HL-60/S4 treated with phorbol 12-myristate 13-acetate at 8.2 ng/mL for 4 days and 3 days (cell line): Measurements from ENCODE around the gene TMEM250.

Experiments
- in situ Hi-C: fragments of 300-500 bp; cut with MboI; formaldehyde crosslinking; loops from 2 replicates; pipeline ENCODE4 v1.15.0; 2022; ENCODE audit warnings: low sequenced_read_pairs

Gene TMEM250

DNA sequence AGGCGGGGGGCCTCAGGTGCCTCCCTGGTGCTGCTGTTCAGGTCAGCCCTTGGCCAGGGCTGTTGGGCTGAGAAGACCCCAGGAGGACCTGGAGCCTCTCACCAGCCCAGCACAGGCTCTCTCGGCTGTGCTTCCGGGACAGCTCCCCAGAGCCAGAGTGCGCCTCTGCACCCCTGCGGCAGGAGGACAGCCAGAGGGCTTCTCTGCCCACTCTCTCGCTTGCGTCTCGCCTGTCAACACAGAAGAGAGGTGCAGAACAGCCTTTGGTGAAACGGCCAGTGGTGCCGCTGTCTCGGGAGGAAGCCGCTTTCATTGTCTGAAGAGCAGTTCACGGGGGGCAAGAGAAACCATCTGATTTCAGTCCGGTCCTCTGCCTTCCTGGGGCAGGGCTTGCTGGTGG, 19.8 kb downstream of the TMEM250 start:
- in situ Hi-C loops = no loop called here

DNA sequence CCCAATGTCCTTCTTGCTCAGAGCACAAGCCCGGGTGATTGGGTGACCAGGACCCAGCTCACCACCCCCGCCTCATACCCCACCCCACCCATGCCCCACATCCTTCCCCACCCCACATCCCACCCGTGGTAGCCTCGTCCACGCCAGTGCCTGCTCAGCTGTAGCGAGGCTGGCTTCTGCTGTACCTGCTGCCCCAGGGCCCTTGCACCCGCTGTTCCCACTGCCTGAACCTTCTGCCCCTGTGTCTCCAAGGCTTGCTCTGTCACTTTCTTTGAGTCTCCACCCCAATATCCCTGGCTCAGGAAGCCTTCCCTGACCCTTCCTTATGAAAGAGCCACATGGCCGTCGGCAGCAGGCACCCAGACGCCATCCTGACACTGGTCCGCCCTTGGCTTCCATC, 20.5 kb downstream of the TMEM250 start:
- in situ Hi-C loops = no loop called here

- in situ Hi-C loops = no loop called here
Measured at GRCh38 chr9:136096505-136097001, 22.1 kb downstream of the TMEM250 start.

GRCh38 chr9:136095070-136096058, 23.3 kb downstream of the TMEM250 start, which contains the start of gene NACC2:
Gene NACC2 (minus strand): TSS chr9:136095289. CDS start chr9:136050521, 44,768 bp downstream.
- in situ Hi-C loops = no loop called here

- in situ Hi-C loops = no loop called here
Measured at GRCh38 chr9:136093995-136094881, 24.4 kb downstream of the TMEM250 start.

DNA sequence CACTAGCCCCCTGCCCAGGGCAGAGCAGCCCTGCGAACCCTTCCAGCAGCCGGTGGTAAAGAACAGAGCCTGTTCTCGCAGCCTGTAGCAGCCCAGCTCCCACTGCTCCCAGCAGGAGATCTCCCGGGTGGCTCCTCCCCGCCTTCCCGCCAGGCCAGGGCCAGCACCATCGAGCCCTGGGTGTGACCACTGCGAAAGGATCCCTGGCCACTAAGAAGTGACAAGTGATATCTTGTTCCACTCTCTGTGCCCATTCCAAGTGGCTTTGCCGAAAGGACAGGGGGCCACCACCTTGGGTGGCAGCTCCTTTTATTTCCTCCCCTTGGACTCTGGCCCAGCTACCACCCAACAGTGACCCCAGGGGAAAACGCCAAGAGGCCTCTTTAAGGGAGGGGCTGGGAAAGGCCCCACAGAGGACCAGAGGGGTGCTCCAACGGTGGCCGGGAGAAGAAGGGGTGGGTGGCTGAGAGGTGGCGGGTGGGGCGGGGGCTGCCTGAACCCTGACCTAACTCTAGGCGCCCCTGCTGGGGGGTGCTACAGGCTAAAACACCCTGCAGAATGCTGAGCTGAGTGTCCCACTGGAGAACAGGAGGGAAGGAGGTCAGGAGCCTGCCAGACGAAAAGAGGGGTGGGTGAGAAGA, 25.2 kb downstream of the TMEM250 start:
- in situ Hi-C loops = no loop called here

GRCh38 chr9:136092741-136093140, 25.9 kb downstream of the TMEM250 start:
- in situ Hi-C loops = no loop called here

- in situ Hi-C loops = no loop called here
Measured at GRCh38 chr9:136092353-136092650, 26.4 kb downstream of the TMEM250 start.

- in situ Hi-C loops = no loop called here
Measured at GRCh38 chr9:136091582-136092352, 26.9 kb downstream of the TMEM250 start.

DNA sequence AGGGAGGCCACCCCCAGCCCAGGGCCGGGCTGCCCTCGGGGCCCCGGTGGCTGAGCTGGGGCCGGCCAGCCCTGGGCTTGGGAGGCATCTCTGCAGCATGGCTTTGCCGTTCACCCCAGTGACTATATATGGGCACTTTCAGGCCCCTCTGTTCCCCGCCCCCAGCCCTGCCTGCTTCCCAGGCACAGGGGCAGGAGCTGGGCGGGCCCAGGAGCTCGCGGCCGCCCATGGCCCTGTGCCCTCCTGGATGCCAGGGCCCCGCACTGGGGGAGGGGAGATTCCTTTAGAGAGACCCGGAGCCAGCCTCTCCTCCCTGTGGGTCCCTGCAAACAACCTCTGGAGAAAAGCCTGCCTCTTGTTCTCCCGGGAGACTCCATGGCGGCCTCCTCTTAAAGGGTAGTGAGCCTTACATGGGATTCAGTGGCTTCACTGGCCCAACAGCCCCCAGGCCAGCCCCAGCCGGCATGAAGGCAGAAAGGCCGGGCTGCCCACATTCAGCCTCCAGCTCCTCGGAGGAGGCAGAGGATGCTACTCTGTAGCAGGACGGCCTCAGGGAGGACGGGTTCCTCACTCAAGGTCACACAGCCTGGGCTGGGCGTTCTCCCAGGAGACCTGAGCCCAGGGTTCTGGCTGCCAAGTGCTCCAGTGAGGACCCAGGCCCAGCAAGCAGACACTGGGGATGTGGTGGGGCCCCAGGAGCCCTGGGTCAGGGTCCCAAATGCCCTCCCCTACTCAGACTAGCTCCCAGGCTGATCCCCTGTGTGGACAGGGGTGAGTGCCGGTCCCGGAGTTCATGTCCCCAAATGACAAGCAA, 27.7 kb downstream of the TMEM250 start:
- in situ Hi-C loops = no loop called here

GRCh38 chr9:136090056-136090735, 28.5 kb downstream of the TMEM250 start:
- in situ Hi-C loops = no loop called here

- in situ Hi-C loops = no loop called here
Measured at GRCh38 chr9:136089697-136090045, 29.0 kb downstream of the TMEM250 start.

DNA sequence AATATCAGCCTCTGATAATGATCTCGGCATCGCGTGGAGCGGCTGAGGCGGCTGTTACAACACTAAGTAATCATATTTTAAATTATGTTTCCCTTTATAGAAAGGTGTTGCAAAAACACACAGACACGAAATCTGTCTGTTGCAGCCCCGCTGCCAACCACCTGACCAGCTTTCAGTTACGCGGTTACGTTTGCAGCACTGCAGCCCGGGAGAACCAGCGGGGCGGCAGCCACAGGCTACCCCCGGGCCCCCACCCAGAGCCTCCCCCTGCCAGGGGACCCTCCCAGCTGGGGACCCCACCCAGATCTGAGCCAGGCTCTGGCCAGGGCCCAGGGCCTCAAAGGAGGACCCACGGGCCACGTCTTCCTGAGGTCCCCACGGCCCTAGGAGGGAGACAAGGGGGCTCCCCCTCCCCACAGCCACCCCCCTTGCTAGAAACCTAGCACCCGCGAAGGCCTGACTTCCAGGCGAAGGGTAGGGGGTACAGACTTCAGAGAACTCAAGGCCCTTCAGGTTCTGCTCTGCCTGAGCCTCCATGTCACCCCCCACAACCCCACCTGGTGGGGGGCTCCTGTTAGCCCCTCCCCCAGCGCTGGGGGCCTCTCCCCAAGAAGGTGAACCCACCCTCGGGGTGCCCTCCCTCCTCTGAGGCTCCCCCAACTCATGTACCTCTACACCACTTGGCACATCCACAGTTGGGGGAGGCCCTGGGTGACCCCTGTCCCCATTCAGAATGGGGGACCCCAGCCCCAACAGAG, 29.6 kb downstream of the TMEM250 start:
- in situ Hi-C loops = no loop called here

DNA sequence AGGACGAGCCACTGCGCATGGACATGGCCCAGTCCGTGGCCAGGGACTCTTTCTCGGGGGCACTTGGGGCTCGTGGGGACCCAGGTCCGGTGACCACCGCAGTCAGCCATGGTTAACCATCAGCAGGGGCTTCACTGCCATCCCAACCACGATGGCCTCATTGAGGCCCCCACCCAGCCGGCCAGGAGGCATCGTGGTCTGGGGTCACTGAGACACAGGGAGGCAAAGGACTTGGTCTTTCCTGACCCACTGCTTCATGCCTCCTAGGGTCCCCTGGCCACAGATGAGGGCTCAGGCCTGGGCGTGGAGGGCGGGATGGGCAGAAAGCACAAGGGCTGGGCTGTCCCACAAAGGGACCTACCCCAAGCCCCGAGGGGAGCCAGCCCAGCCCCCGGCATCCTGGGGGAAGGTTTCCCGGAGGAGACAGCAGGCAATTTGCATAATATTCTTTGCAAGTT, 30.2 kb downstream of the TMEM250 start:
- in situ Hi-C loops = no loop called here

- in situ Hi-C loops = no loop called here
Measured at GRCh38 chr9:136087741-136088480, 30.8 kb downstream of the TMEM250 start.

- in situ Hi-C loops = no loop called here
Measured at GRCh38 chr9:136086951-136087740, 31.5 kb downstream of the TMEM250 start.
